ENCODE results near the gene TRAF1. TPM values are rescaled to one million over a fixed set of nuclear protein-coding genes. Genes with fewer than 3 reads are reported as not detected.

Gene TRAF1
- total RNA-seq, 1 experiment from 2014 or later, result 1.8 TPM

GRCh38 chr9:120891884-120892747 lies 34.5 kb downstream of the TRAF1 start:
- Mint-ChIP-seq H3K27me3 (ENCODE audit: low read depth) (peaks cover 38% of the 10 kb centered on the region), H3K4me3 (no peak overlapping the region), H3K27ac (no peak overlapping the region), H3K36me3 (no peaks in the 10 kb centered on the region), H3K4me1 (peaks cover 19% of the 10 kb centered on the region), H3K9me3 (no peaks in the 10 kb centered on the region)
- DNase-seq (ENCODE audit: low spot score) (no peak), ATAC-seq (no peak)
- ChIA-PET POLR2A (no interaction called here), CTCF (interaction anchor here (0.9 kb wide), 1 partner anchor 19 kb away, joined by 4 read pairs; no protein-coding TSS in a partner anchor)
- TF ChIP-seq, protein P1, sequence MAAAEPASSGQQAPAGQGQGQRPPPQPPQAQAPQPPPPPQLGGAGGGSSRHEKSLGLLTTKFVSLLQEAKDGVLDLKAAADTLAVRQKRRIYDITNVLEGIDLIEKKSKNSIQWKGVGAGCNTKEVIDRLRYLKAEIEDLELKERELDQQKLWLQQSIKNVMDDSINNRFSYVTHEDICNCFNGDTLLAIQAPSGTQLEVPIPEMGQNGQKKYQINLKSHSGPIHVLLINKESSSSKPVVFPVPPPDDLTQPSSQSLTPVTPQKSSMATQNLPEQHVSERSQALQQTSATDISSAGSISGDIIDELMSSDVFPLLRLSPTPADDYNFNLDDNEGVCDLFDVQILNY (CRISPR knock-in tag; IDR thresholded peaks at IDR 0.05), result no peak
- TF ChIP-seq ZNF416 (CRISPR knock-in tag; IDR thresholded peaks at IDR 0.05), result no peak
- no peak for TF ChIP-seq NR2C2 (CRISPR knock-in tag; IDR thresholded peaks at IDR 0.05)
- TF ChIP-seq ZNF263 (CRISPR knock-in tag; IDR thresholded peaks at IDR 0.05; ENCODE audit: low read depth), result no peak
- TF ChIP-seq JAZF1 (CRISPR knock-in tag; IDR thresholded peaks at IDR 0.05), result no peak
- no peak for TF ChIP-seq HMGXB4 (CRISPR knock-in tag; IDR thresholded peaks at IDR 0.05)
- TF ChIP-seq MAX (CRISPR knock-in tag; IDR thresholded peaks at IDR 0.05), result no peak
- TF ChIP-seq ZNF281 (CRISPR knock-in tag; IDR thresholded peaks at IDR 0.05), result no peak
- TF ChIP-seq, protein P2, sequence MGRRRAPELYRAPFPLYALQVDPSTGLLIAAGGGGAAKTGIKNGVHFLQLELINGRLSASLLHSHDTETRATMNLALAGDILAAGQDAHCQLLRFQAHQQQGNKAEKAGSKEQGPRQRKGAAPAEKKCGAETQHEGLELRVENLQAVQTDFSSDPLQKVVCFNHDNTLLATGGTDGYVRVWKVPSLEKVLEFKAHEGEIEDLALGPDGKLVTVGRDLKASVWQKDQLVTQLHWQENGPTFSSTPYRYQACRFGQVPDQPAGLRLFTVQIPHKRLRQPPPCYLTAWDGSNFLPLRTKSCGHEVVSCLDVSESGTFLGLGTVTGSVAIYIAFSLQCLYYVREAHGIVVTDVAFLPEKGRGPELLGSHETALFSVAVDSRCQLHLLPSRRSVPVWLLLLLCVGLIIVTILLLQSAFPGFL (CRISPR knock-in tag; IDR thresholded peaks at IDR 0.05; ENCODE audit: borderline replicate concordance), result no peak
- no peak for TF ChIP-seq NFYB (CRISPR knock-in tag; conservative IDR thresholded peaks at IDR 0.05; ENCODE audit: low read depth)
- TF ChIP-seq CREM (CRISPR knock-in tag; IDR thresholded peaks at IDR 0.05), result no peak
- TF ChIP-seq, protein P3, sequence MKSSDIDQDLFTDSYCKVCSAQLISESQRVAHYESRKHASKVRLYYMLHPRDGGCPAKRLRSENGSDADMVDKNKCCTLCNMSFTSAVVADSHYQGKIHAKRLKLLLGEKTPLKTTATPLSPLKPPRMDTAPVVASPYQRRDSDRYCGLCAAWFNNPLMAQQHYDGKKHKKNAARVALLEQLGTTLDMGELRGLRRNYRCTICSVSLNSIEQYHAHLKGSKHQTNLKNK (CRISPR knock-in tag; IDR thresholded peaks at IDR 0.05), result no peak

GRCh38 chr9:120891245-120891883 lies 35.2 kb downstream of the TRAF1 start:
- Mint-ChIP-seq H3K4me1 (peaks cover 17% of the 10 kb centered on the region), H3K27ac (no peak overlapping the region), H3K36me3 (no peaks in the 10 kb centered on the region), H3K4me3 (no peak overlapping the region), H3K27me3 (ENCODE audit: low read depth) (peaks cover 34% of the 10 kb centered on the region), H3K9me3 (no peaks in the 10 kb centered on the region)
- ChIA-PET POLR2A (no interaction called here), CTCF (interaction anchor here (0.9 kb wide), 1 partner anchor 18 kb away, joined by 4 read pairs; no protein-coding TSS in a partner anchor)
- no peak for DNase-seq (ENCODE audit: low spot score)
- no peak for ATAC-seq
- TF ChIP-seq, protein P4, sequence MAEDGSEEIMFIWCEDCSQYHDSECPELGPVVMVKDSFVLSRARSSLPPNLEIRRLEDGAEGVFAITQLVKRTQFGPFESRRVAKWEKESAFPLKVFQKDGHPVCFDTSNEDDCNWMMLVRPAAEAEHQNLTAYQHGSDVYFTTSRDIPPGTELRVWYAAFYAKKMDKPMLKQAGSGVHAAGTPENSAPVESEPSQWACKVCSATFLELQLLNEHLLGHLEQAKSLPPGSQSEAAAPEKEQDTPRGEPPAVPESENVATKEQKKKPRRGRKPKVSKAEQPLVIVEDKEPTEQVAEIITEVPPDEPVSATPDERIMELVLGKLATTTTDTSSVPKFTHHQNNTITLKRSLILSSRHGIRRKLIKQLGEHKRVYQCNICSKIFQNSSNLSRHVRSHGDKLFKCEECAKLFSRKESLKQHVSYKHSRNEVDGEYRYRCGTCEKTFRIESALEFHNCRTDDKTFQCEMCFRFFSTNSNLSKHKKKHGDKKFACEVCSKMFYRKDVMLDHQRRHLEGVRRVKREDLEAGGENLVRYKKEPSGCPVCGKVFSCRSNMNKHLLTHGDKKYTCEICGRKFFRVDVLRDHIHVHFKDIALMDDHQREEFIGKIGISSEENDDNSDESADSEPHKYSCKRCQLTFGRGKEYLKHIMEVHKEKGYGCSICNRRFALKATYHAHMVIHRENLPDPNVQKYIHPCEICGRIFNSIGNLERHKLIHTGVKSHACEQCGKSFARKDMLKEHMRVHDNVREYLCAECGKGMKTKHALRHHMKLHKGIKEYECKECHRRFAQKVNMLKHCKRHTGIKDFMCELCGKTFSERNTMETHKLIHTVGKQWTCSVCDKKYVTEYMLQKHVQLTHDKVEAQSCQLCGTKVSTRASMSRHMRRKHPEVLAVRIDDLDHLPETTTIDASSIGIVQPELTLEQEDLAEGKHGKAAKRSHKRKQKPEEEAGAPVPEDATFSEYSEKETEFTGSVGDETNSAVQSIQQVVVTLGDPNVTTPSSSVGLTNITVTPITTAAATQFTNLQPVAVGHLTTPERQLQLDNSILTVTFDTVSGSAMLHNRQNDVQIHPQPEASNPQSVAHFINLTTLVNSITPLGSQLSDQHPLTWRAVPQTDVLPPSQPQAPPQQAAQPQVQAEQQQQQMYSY (CRISPR knock-in tag; IDR thresholded peaks at IDR 0.05), result no peak
- TF ChIP-seq ZNF138 (CRISPR knock-in tag; conservative IDR thresholded peaks at IDR 0.05) (no peak), SP1 (CRISPR knock-in tag; conservative IDR thresholded peaks at IDR 0.05) (no peak), ZNF281 (CRISPR knock-in tag; IDR thresholded peaks at IDR 0.05) (no peak), OVOL2 (CRISPR knock-in tag; IDR thresholded peaks at IDR 0.05; ENCODE audit: borderline replicate concordance) (no peak), FOXJ3 (CRISPR knock-in tag; IDR thresholded peaks at IDR 0.05; ENCODE audit: borderline replicate concordance) (no peak)
- TF ChIP-seq, protein P3 (CRISPR knock-in tag; IDR thresholded peaks at IDR 0.05), result no peak

Measured in WTC11 (cell line).